Ureter (tissue), 1 donor: ENCODE results near the gene KRTAP2-1. TPM values are rescaled to one million over a fixed set of nuclear protein-coding genes. Genes with fewer than 3 reads are reported as not detected.
"Not testable (repeated sequence)": the region's sequence is repeated elsewhere in the genome, so short reads cannot be mapped to it uniquely, and the experiment has no call there.

Source experiments
- DNase-seq: peaks from one replicate; pipeline ENCODE4 v3.0.0-alpha.2; 2020; ENCODE audit warnings: low spot score
- total RNA-seq: library from RNA; stranded (reverse); gene quantifications from one replicate; pipeline ENCODE4 v1.2.4, GENCODE V29; 2023
- donor health status: DM: yes; HTN: yes; CAD: no.

Gene KRTAP2-1
- total RNA-seq, 1 donor from 2014 or later, result not detected

DNA sequence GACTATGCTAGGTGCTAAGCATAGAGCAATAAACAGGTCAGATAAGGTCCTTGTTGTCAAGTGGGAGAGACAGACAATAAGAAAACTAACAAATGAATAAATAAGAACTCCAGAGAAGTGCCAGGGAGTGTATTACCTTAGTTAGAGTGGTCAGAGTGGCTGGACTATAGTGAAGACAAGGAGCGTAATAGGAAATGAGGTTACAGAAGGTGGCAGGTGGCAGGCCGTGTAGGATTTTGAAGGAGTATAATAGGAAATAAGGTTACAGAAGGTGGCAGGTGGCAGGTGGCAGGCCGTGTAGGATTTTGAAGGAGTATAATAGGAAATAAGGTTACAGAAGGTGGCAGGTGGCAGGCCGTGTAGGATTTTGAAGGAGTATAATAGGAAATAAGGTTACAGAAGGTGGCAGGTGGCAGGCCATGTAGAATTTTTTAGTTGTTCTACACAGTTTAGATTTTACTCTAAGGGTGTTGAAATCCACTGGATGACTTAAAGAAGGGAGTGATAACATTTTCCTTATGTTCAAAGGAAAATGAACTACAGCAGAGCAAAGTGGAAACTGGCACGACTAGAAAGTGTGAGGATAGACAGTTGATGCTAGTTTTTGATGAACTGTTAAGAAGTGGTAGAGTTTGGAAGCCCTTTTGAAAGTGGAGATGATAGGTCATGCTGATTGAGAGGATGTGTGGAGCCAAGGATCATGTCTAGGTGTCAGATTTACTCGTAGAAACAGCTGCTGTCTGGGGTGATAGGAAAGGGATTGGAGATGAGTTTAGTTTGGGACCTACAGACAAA is 34.6 kb downstream of the KRTAP2-1 start:
- no peak for DNase-seq

DNA sequence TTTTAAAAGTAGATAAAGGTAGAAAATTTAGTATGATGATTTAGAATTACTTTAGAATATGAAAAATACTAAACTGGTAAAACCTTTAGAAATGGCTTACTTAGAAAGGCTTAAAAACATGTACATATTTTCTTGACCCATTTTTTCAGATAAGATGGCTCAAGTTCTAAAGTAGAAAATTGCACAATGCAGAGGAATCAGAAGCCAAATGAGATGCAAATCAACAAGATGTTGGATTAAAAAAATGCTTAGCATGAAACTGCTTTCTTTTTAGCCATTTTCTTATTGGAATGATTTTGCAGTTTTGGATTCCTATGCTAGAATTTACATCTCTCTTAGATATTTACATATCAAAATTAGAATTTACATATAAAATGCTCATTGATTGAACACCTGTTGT is 36.7 kb downstream of the KRTAP2-1 start:
- no peak for DNase-seq

- no peak for DNase-seq
Measured at GRCh38 chr17:41009936-41010335, 37.2 kb downstream of the KRTAP2-1 start.

DNA sequence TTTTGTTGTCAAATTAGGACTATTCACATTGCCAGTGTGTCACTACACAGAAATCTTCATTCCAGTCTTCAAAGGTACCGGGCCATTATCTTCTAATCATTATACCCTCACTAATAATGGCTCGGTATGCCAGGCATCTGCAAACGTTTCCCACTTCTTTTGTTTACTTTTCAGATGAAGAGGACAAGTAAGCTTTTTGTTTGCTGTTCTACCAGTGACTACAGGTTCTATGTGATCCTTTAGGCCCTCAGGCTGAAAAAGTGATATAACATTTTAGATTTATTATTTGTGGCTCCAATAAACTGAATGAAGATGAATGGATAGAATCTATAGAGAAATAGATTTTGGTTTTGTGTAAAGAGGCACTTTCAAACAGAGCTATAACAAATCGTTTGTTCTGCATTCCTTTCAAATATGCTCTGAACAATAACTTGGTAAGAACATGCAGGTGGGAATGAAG is 37.8 kb downstream of the KRTAP2-1 start:
- DNase-seq, result no peak

GRCh38 chr17:41008811-41009210 is 38.3 kb downstream of the KRTAP2-1 start, which contains the start of gene KRTAP3-1:
TSS of gene KRTAP3-1 (minus strand) at chr17:41009128. CDS start at chr17:41009074, 54 bp downstream.
- DNase-seq, result no peak

GRCh38 chr17:41004397-41004796 is 42.7 kb downstream of the KRTAP2-1 start:
- no peak for DNase-seq

- DNase-seq, result no peak
Measured at GRCh38 chr17:41003926-41004325, 43.2 kb downstream of the KRTAP2-1 start.

DNA sequence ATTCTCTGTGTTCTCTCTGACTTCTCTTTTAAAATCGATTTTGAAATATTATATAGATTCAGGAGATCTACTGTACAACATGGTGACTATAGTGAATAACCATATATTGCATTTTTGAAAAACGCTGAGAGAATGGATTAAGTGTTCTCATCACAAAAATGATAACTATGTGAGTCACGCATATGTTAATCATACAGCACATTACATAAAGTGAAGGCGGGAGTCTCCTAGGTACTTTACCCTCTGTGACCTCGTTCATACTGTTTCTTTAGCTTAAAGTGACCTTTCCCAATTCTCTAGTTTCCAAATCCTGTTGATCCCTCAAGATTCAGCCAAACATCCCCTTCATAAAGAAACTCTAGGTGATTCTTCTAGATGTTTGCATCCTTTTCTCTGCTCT is 44.3 kb downstream of the KRTAP2-1 start:
- no peak for DNase-seq

DNA sequence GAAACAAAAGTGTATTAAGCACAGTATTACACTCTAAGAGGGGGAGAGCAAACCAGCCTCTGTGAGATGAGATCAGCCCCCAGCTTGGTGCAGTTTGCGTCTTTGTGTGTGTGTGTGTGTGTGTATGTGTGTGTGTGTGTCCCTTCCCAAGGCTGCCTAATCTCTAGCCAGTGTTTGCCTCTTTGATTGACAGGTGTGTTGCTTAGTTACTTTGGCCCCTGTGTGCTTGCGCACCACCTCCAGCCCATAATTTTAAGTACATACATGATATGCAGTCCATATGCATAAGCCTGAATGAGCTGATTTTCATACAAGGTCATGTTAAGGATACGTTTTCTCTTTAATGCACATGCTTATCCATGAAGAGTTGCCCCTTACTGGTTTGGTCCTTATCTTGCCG is 45.3 kb downstream of the KRTAP2-1 start:
- no peak for DNase-seq

GRCh38 chr17:40999563-40999962 is 47.6 kb downstream of the KRTAP2-1 start, which contains the start of gene KRTAP3-2:
TSS of gene KRTAP3-2 (minus strand) at chr17:40999906. CDS start at chr17:40999853, 53 bp downstream.
- not testable (repeated sequence) for DNase-seq

- DNase-seq, result no peak
Measured at GRCh38 chr17:40997361-40997760, 49.8 kb downstream of the KRTAP2-1 start.

DNA sequence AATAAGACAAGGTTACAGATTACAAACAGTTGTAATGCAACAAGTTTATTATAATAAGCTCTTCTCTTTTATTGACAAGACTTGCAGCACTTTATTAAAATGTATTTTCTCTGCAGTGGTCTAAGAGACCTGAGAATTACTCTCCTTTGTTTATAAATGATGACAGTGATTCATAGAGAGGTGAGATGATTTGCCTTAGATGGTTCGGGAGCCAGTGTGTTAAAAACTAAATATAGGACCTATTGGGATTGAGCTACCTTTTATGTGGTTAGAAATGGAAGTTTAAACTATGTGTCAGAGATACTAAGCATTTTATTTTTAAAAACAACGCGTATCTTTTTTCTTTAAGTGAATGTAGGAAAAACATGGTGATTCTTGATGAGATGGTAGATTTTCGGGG is 50.3 kb downstream of the KRTAP2-1 start:
- DNase-seq, result no peak

Other genes starting within 250 kb of the KRTAP2-1 start
- gene KRT28, start 247.4 kb downstream of the KRTAP2-1 start, total RNA-seq, result not detected
- gene KRT10, start 224.7 kb downstream of the KRTAP2-1 start, total RNA-seq, result 70.1 TPM
- not detected for gene KRT12, start 180.1 kb downstream of the KRTAP2-1 start, total RNA-seq
- 4.7 TPM for gene KRT20, start 162.1 kb downstream of the KRTAP2-1 start, total RNA-seq
- gene KRT23, start 109.7 kb downstream of the KRTAP2-1 start, total RNA-seq, result 3.9 TPM
- not detected for gene KRT39, start 80.4 kb downstream of the KRTAP2-1 start, total RNA-seq
- gene KRT40, start 63.0 kb downstream of the KRTAP2-1 start, total RNA-seq, result not detected
- gene KRTAP3-3, start 53.2 kb downstream of the KRTAP2-1 start, total RNA-seq, result not detected
- not detected for gene KRTAP3-2, start 47.4 kb downstream of the KRTAP2-1 start, total RNA-seq
- not detected for gene KRTAP3-1, start 38.2 kb downstream of the KRTAP2-1 start, total RNA-seq
- not detected for gene KRTAP1-5, start 20.1 kb downstream of the KRTAP2-1 start, total RNA-seq
- gene KRTAP1-4, start 17.1 kb downstream of the KRTAP2-1 start, total RNA-seq, result not detected
- not detected for gene KRTAP1-3, start 12.4 kb downstream of the KRTAP2-1 start, total RNA-seq
- gene KRTAP1-1, start 5.9 kb downstream of the KRTAP2-1 start, total RNA-seq, result not detected
- gene KRTAP2-2, start 7.9 kb upstream of the KRTAP2-1 start, total RNA-seq, result not detected
- gene KRTAP2-3, start 12.8 kb upstream of the KRTAP2-1 start, total RNA-seq, result not detected
- not detected for gene KRTAP2-4, start 18.6 kb upstream of the KRTAP2-1 start, total RNA-seq
- gene KRTAP4-7, start 36.8 kb upstream of the KRTAP2-1 start, total RNA-seq, result not detected
- gene KRTAP4-8, start 50.8 kb upstream of the KRTAP2-1 start, total RNA-seq, result not detected
- not detected for gene KRTAP4-16, start 54.9 kb upstream of the KRTAP2-1 start, total RNA-seq
- gene KRTAP4-9, start 58.1 kb upstream of the KRTAP2-1 start, total RNA-seq, result not detected
- gene KRTAP4-11, start 71.1 kb upstream of the KRTAP2-1 start, total RNA-seq, result not detected
- gene KRTAP4-12, start 76.9 kb upstream of the KRTAP2-1 start, total RNA-seq, result not detected
- not detected for gene KRTAP4-6, start 93.2 kb upstream of the KRTAP2-1 start, total RNA-seq
- not detected for gene KRTAP4-5, start 102.5 kb upstream of the KRTAP2-1 start, total RNA-seq
- gene KRTAP4-4, start 113.4 kb upstream of the KRTAP2-1 start, total RNA-seq, result not detected
- gene KRTAP4-3, start 120.9 kb upstream of the KRTAP2-1 start, total RNA-seq, result not detected
- not detected for gene KRTAP4-2, start 130.9 kb upstream of the KRTAP2-1 start, total RNA-seq
- not detected for gene KRTAP4-1, start 137.6 kb upstream of the KRTAP2-1 start, total RNA-seq
- gene KRTAP9-1, start 142.6 kb upstream of the KRTAP2-1 start, total RNA-seq, result not detected
- not detected for gene KRTAP9-2, start 179.3 kb upstream of the KRTAP2-1 start, total RNA-seq
- not detected for gene KRTAP9-3, start 185.1 kb upstream of the KRTAP2-1 start, total RNA-seq
- gene KRTAP9-8, start 190.7 kb upstream of the KRTAP2-1 start, total RNA-seq, result not detected
- not detected for gene KRTAP9-4, start 202.4 kb upstream of the KRTAP2-1 start, total RNA-seq
- gene KRTAP9-9, start 208.1 kb upstream of the KRTAP2-1 start, total RNA-seq, result not detected
- not detected for gene KRTAP9-6, start 218.1 kb upstream of the KRTAP2-1 start, total RNA-seq
- gene KRTAP9-7, start 228.4 kb upstream of the KRTAP2-1 start, total RNA-seq, result not detected